ENCODE results near the gene AGFG2. TPM values are rescaled to one million over a fixed set of nuclear protein-coding genes. Genes with fewer than 3 reads are reported as not detected.

Gene AGFG2
- total RNA-seq, 1 experiment from 2014 or later, result 42.5 TPM

- no peaks in the 10 kb centered on the region for H3K9me3 ChIP-seq (ENCODE audit: control insufficient read depth, insufficient read depth, low read depth, low read length)
- no TSS peak for BruUV-seq (replicated peaks)
- TF ChIP-seq POLR2AphosphoS5 (IDR thresholded peaks at IDR 0.05; ENCODE audit: low read depth, low read length) (no peak; the same call in 1 of the 2 replicates), TCF7L2 (IDR thresholded peaks at IDR 0.05; ENCODE audit: low read depth, low read length) (no peak)
- H3K27ac ChIP-seq (ENCODE audit: low read length), result no peak overlapping the region
- ChIA-PET POLR2A (no interaction called here), CTCF (no interaction called here)
- no peak overlapping the region for H3K4me3 ChIP-seq (ENCODE audit: low read depth in 2 of 2, low read length in 2 of 2)
- DNase-seq (ENCODE audit: low read depth, low spot score), result no peak
- H3K4me1 ChIP-seq (ENCODE audit: control insufficient read depth, insufficient read depth, low read length), result peaks cover 20% of the 10 kb centered on the region
- H3K36me3 ChIP-seq (ENCODE audit: control insufficient read depth, insufficient read depth, low read length), result no peaks in the 10 kb centered on the region
- no peak for ATAC-seq
- in situ Hi-C loops (cut with HindIII; ENCODE audit: low pct_unique_long_range_greater_than_20kb, low sequenced_read_pairs) (no loop called here), intact Hi-C loops (cut with micrococcal nuclease; ENCODE audit: unreplicated experiment) (no loop called here)
- no peaks in the 10 kb centered on the region for H3K27me3 ChIP-seq (ENCODE audit: control insufficient read depth, insufficient read depth, low read length)
These were observed 35.6 kb downstream of the AGFG2 start for GRCh38 chr7:100574362-100575205.

- Histone ChIP-seq H3K4me3 (ENCODE audit: low read depth in 2 of 2, low read length in 2 of 2) (no peak overlapping the region), H3K4me1 (ENCODE audit: control insufficient read depth, insufficient read depth, low read length) (peaks cover 20% of the 10 kb centered on the region), H3K9me3 (ENCODE audit: control insufficient read depth, insufficient read depth, low read depth, low read length) (no peaks in the 10 kb centered on the region), H3K27me3 (ENCODE audit: control insufficient read depth, insufficient read depth, low read length) (no peaks in the 10 kb centered on the region), H3K36me3 (ENCODE audit: control insufficient read depth, insufficient read depth, low read length) (no peaks in the 10 kb centered on the region), H3K27ac (ENCODE audit: low read length) (no peak overlapping the region)
- no peak for DNase-seq (ENCODE audit: low read depth, low spot score)
- ATAC-seq, result peak; percentile 4; the same call in 1 of the 2 replicates
- in situ Hi-C loops (cut with HindIII; ENCODE audit: low pct_unique_long_range_greater_than_20kb, low sequenced_read_pairs) (no loop called here), intact Hi-C loops (cut with micrococcal nuclease; ENCODE audit: unreplicated experiment) (no loop called here)
- ChIA-PET POLR2A (no interaction called here), CTCF (no interaction called here)
- no peak for TF ChIP-seq REST (IDR thresholded peaks at IDR 0.05; ENCODE audit: insufficient read depth in 1 of 2, low read depth in 2 of 2, low read length in 1 of 2)
- BruUV-seq (replicated peaks), result no TSS peak
These were observed 36.2 kb downstream of the AGFG2 start for GRCh38 chr7:100575206-100575631.

GRCh38 chr7:100575746-100576383 is 36.9 kb downstream of the AGFG2 start:
- H3K27ac ChIP-seq (ENCODE audit: low read length), result no peak overlapping the region
- POLR2A ChIA-PET, result no interaction called here
- H3K36me3 ChIP-seq (ENCODE audit: control insufficient read depth, insufficient read depth, low read length), result no peaks in the 10 kb centered on the region
- TF ChIP-seq SIN3A (IDR thresholded peaks at IDR 0.05; ENCODE audit: borderline replicate concordance, insufficient read depth, low read depth, low read length) (no peak), TCF7L2 (IDR thresholded peaks at IDR 0.05; ENCODE audit: low read depth, low read length) (no peak), POLR2AphosphoS5 (IDR thresholded peaks at IDR 0.05; ENCODE audit: low read depth, low read length) (no peak), REST (IDR thresholded peaks at IDR 0.05; ENCODE audit: insufficient read depth in 1 of 2, low read depth in 2 of 2, low read length in 1 of 2) (no peak), CTCF (IDR thresholded peaks at IDR 0.05) (no peak)
- H3K4me1 ChIP-seq (ENCODE audit: control insufficient read depth, insufficient read depth, low read length), result peaks cover 15% of the 10 kb centered on the region
- no peaks in the 10 kb centered on the region for H3K9me3 ChIP-seq (ENCODE audit: control insufficient read depth, insufficient read depth, low read depth, low read length)
- intact Hi-C loops (cut with micrococcal nuclease; ENCODE audit: unreplicated experiment) (no loop called here), in situ Hi-C loops (cut with HindIII; ENCODE audit: low pct_unique_long_range_greater_than_20kb, low sequenced_read_pairs) (no loop called here)
- no peak overlapping the region for H3K4me3 ChIP-seq (ENCODE audit: low read depth in 2 of 2, low read length in 2 of 2)
- H3K27me3 ChIP-seq (ENCODE audit: control insufficient read depth, insufficient read depth, low read length), result no peaks in the 10 kb centered on the region
- no TSS peak for BruUV-seq (replicated peaks)
- no peak for ATAC-seq
- DNase-seq (ENCODE audit: low read depth, low spot score), result no peak
- CTCF ChIA-PET, result no interaction called here

Data from Panc1 (cell line).